ENCODE measurements around the gene LSAMP. TPM values are rescaled to one million over a fixed set of nuclear protein-coding genes. Genes with fewer than 3 reads are reported as not detected.

The LSAMP gene
- total RNA-seq, 1 donor from 2014 or later = not detected

GRCh38 chr3:116057400-116058006, 387.8 kb downstream of the LSAMP start:
- intact Hi-C loops (cut with micrococcal nuclease) = no loop called here

- intact Hi-C loops (cut with micrococcal nuclease) = no loop called here
These were observed 389.0 kb downstream of the LSAMP start for GRCh38 chr3:116056280-116056679.

GRCh38 chr3:116053017-116053416, 392.3 kb downstream of the LSAMP start:
- intact Hi-C loops (cut with micrococcal nuclease) = no loop called here

- intact Hi-C loops (cut with micrococcal nuclease) = no loop called here
These were observed 392.7 kb downstream of the LSAMP start for GRCh38 chr3:116052602-116053001.

GRCh38 chr3:116051586-116051985, 393.7 kb downstream of the LSAMP start:
- intact Hi-C loops (cut with micrococcal nuclease) = no loop called here

- intact Hi-C loops (cut with micrococcal nuclease) = no loop called here
These were observed 394.2 kb downstream of the LSAMP start for GRCh38 chr3:116051040-116051439.

GRCh38 chr3:116050311-116050915, 394.9 kb downstream of the LSAMP start:
- intact Hi-C loops (cut with micrococcal nuclease) = no loop called here

GRCh38 chr3:116048991-116049390, 396.3 kb downstream of the LSAMP start:
- intact Hi-C loops (cut with micrococcal nuclease) = no loop called here

GRCh38 chr3:116046350-116046749, 398.9 kb downstream of the LSAMP start:
- intact Hi-C loops (cut with micrococcal nuclease) = no loop called here

GRCh38 chr3:116045314-116045713, 400.0 kb downstream of the LSAMP start:
- intact Hi-C loops (cut with micrococcal nuclease) = no loop called here

- intact Hi-C loops (cut with micrococcal nuclease) = no loop called here
These were observed 405.1 kb downstream of the LSAMP start for GRCh38 chr3:116040152-116040551.

GRCh38 chr3:116039651-116039985, 405.7 kb downstream of the LSAMP start:
- intact Hi-C loops (cut with micrococcal nuclease) = no loop called here

GRCh38 chr3:116038968-116039650, 406.2 kb downstream of the LSAMP start:
- intact Hi-C loops (cut with micrococcal nuclease) = no loop called here

- intact Hi-C loops (cut with micrococcal nuclease) = no loop called here
These were observed 407.1 kb downstream of the LSAMP start for GRCh38 chr3:116037954-116038911.

GRCh38 chr3:116035429-116035828, 409.9 kb downstream of the LSAMP start:
- intact Hi-C loops (cut with micrococcal nuclease) = no loop called here

GRCh38 chr3:116034794-116035193, 410.5 kb downstream of the LSAMP start:
- intact Hi-C loops (cut with micrococcal nuclease) = no loop called here

- intact Hi-C loops (cut with micrococcal nuclease) = no loop called here
These were observed 411.2 kb downstream of the LSAMP start for GRCh38 chr3:116034086-116034485.

- intact Hi-C loops (cut with micrococcal nuclease) = no loop called here
These were observed 411.8 kb downstream of the LSAMP start for GRCh38 chr3:116033516-116033915.

GRCh38 chr3:116032176-116032575, 413.1 kb downstream of the LSAMP start:
- intact Hi-C loops (cut with micrococcal nuclease) = no loop called here

- intact Hi-C loops (cut with micrococcal nuclease) = no loop called here
These were observed 415.0 kb downstream of the LSAMP start for GRCh38 chr3:116030131-116030850.

- intact Hi-C loops (cut with micrococcal nuclease) = no loop called here
These were observed 416.0 kb downstream of the LSAMP start for GRCh38 chr3:116029266-116029665.

Measured in T-helper 2 cell treated with Interferon-gamma antibody and Interleukin-4, amounts not matched to agents 100 ng/mL and 5 ng/mL, for 36 hours (primary cell).